ENCODE results near the gene GABARAP.

The GABARAP gene

DNA sequence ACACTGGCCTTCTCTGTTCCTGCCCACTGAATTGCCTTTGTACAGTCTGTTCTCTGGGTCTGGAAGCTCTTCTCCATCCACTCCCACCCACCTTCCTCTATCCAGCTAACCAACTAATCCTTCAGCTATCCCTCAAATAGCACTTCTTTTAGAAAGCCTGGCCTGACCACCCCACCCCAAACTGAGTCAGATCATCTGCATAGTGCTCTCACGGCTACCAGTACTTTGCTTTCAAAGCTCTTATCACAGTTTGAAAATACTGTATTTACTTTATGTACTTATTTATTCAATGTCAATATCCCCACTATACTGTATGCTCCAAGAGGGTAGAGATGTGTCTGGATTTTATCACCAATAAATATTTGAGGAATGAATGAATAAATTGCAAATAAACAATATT, 24.5 kb upstream of the GABARAP start:
- DNase-seq (ENCODE audit: low read depth) = no peak
- TF ChIP-seq, protein P1, sequence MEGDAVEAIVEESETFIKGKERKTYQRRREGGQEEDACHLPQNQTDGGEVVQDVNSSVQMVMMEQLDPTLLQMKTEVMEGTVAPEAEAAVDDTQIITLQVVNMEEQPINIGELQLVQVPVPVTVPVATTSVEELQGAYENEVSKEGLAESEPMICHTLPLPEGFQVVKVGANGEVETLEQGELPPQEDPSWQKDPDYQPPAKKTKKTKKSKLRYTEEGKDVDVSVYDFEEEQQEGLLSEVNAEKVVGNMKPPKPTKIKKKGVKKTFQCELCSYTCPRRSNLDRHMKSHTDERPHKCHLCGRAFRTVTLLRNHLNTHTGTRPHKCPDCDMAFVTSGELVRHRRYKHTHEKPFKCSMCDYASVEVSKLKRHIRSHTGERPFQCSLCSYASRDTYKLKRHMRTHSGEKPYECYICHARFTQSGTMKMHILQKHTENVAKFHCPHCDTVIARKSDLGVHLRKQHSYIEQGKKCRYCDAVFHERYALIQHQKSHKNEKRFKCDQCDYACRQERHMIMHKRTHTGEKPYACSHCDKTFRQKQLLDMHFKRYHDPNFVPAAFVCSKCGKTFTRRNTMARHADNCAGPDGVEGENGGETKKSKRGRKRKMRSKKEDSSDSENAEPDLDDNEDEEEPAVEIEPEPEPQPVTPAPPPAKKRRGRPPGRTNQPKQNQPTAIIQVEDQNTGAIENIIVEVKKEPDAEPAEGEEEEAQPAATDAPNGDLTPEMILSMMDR (IDR thresholded peaks at IDR 0.05; ENCODE audit: low read depth, low read length, missing control alignments) = no peak
- no peak overlapping the region for H3K4me3 ChIP-seq (ENCODE audit: low read depth, low read length)

DNA sequence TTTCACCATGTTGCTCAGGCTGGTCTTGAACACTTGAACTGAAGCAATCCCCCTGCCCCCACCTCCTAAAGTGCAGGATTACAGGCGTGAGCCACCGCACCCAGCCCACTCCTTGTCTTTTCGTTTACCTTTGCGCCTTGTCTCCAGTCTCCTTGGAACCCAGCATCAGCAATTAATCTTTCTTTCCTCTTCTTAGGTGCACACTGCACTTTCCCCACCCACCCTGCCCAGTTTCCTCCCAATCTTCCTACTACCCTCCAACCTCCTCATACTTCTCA, 21.5 kb upstream of the GABARAP start:
- TF ChIP-seq, protein P1 (IDR thresholded peaks at IDR 0.05; ENCODE audit: low read depth, low read length, missing control alignments) = no peak
- no peak overlapping the region for H3K4me3 ChIP-seq (ENCODE audit: low read depth, low read length)
- no peak for DNase-seq (ENCODE audit: low read depth)

DNA sequence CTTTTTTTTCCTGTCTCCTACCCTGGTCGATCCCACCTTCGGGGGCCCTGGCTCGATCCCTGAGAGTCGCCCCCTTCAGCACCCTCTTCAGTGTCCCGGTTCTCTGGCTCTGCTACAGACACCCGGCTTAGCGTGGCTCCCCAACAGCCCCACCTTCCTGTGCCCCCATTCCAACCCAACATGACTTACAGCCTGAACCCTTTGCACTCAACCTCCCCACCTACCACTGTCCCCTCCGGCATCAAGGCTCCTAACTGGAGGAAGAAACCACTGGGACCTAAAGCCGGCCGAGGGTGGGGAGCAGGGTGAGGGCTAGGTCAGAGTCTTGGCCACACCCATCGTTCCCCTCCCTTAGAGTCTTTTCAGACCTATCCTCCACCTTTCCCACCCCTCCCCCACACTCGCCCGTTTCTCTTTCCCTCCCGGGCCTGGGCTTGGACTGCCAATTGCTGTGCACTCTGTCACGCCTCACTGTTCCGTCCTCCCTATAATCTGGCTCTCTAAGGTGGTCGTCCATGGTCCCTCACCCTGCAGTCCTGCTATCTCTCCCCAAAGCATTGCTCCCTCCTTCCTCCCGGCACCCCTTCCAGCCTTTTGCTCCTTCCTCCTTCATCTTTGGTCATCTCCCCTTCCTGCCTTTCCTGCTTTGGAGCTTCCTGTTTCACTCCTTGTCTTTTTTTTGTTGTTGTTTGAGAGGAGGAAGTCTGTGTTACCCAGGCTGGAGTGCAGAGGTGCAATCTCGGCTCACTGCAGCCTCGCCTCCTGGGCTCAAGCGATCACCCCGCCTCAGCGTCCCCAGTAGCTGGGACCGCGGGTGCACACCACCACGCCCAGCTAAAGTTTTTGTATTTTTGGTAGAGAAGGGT, 20.9 kb upstream of the GABARAP start:
- H3K4me3 ChIP-seq (ENCODE audit: low read depth, low read length) = no peak overlapping the region
- TF ChIP-seq, protein P1 (IDR thresholded peaks at IDR 0.05; ENCODE audit: low read depth, low read length, missing control alignments) = no peak
- no peak for DNase-seq (ENCODE audit: low read depth)

DNA sequence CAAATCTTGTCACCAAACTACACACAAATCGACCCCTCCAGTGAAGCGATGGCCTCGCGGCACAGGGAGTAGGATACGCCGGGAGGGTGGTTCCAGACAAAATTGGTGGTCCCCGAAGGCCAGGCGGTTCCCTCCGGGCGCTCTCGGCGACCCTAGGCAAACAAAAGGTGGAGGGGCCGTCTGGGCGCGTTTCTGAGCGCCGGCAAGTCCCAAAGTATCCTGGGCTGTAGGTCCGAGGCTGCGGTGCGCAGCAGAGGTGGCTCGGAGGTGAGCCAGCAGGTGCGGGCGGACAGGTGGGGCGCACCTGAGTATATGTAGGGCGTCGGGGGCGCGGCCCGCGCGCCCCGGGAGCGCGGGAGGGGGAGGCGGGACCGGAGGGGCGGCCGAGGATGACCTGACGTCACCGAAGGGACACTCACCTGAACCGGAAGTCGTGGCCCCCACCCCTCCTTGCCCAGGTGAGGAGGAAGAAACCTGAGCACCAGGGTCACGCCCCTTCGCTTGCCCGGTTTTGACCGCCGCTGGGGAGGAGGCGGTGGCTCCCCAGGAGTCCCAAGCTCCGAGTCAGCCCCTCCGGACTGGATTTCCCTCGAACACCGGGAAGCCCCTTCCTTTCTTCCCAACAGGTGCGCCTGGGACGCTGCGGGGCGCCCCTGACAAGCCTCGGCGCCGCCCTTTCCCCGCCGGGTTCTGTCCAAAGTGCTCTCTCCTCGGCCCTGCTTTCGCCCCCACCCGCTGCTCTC, 20.1 kb upstream of the GABARAP start, which contains the start of gene CLDN7:
Gene CLDN7 (minus strand): TSS at position 287 of the 743 bp plus-strand sequence. CDS start 435 bp downstream, outside the sequence.
- DNase-seq (ENCODE audit: low read depth) = no peak
- TF ChIP-seq, protein P1 (IDR thresholded peaks at IDR 0.05; ENCODE audit: low read depth, low read length, missing control alignments) = no peak
- peak within 1 kb of the TSS; percentile 34 for H3K4me3 ChIP-seq (ENCODE audit: low read depth, low read length)

- H3K4me3 ChIP-seq (ENCODE audit: low read depth, low read length) = peak overlapping the region; percentile 34
- TF ChIP-seq, protein P1 (IDR thresholded peaks at IDR 0.05; ENCODE audit: low read depth, low read length, missing control alignments) = no peak
- DNase-seq (ENCODE audit: low read depth) = no peak
Observed at GRCh38 chr17:7261379-7262191, 19.3 kb upstream of the GABARAP start.

DNA sequence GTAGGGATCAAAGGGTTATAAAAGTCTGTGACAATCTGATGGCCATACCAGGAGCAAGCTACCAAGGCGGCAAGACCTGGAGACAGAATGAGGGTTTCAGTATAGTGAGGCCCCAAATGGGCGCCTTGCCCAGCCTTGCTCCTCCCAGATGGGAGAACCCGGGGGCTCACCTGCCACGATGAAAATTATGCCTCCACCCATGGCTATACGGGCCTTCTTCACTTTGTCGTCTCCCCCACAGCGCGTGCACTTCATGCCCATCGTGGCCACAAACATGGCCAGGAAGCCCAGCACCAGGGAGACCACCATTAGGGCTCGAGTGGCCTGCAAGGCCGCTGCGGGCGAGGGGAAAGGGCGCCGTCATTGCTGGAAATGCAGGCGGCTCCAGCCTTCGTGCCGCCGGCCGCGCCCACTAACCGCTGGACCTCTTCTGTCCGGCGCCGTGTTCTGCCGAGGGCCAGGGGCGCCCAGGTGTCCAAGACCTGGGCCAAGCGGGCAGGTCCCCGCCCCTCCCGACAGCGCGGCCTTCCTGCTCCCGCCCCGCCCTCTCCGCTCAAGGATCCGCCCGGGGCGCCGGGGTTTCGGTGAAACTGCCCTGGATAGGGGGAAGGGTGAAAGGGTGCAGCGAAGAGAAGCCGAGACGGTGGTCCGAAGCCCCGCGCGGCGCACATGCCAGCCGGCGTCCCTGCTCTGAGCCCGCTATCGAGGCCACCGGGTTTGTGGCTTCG, 18.6 kb upstream of the GABARAP start:
- DNase-seq (ENCODE audit: low read depth) = no peak
- H3K4me3 ChIP-seq (ENCODE audit: low read depth, low read length) = peak overlapping the region; percentile 34
- TF ChIP-seq, protein P1 (IDR thresholded peaks at IDR 0.05; ENCODE audit: low read depth, low read length, missing control alignments) = no peak

All from GM12864 (cell line).